Measurements from ENCODE around the gene ZFAND3.

The ZFAND3 gene

DNA sequence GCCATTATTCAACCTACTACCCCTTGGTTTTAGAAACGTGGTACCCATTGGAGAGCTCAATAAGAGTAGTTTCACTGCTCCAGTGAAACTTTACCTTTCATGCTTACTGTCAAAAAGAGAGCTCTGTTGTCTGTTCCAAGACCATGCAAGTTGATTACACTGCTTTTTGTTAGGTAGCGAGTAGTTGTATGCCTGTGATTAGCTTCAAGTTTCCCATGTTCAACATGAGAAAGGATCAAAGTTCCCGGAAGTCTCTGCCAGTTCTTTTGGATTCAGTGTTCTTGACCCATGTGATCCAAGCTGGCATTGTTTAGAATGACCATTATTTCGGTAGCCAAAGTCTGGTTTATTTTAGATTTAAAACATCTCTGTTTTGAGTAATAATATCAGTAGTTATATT, 107.1 kb downstream of the ZFAND3 start:
- TF ChIP-seq, protein P1, sequence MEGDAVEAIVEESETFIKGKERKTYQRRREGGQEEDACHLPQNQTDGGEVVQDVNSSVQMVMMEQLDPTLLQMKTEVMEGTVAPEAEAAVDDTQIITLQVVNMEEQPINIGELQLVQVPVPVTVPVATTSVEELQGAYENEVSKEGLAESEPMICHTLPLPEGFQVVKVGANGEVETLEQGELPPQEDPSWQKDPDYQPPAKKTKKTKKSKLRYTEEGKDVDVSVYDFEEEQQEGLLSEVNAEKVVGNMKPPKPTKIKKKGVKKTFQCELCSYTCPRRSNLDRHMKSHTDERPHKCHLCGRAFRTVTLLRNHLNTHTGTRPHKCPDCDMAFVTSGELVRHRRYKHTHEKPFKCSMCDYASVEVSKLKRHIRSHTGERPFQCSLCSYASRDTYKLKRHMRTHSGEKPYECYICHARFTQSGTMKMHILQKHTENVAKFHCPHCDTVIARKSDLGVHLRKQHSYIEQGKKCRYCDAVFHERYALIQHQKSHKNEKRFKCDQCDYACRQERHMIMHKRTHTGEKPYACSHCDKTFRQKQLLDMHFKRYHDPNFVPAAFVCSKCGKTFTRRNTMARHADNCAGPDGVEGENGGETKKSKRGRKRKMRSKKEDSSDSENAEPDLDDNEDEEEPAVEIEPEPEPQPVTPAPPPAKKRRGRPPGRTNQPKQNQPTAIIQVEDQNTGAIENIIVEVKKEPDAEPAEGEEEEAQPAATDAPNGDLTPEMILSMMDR (conservative IDR thresholded peaks at IDR 0.05; ENCODE audit: low read length), result no peak
- no peak overlapping the region for H3K4me3 ChIP-seq (ENCODE audit: low read length)
- no peak for DNase-seq (ENCODE audit: low read depth)

DNA sequence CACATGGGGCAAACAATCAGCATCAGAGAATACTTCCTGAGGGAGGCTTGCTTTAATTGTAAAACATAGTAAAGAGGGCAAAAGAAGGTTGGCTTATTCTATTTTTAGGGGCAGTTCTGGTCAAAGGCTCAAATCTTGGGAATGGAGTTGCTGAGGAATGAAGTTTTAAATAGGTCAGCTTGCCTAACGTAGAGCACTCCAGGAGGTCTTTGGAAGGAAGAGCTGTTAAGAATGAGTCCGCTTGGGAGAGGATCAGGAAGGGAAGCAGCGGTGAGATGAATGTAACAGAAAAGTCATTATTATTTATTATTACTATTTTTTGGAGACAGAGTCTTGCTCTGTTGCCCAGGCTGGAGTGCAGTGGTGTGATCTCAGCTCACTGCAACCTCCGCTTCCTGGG, 108.7 kb downstream of the ZFAND3 start:
- H3K4me3 ChIP-seq (ENCODE audit: low read length), result no peak overlapping the region
- TF ChIP-seq, protein P1 (conservative IDR thresholded peaks at IDR 0.05; ENCODE audit: low read length), result no peak
- DNase-seq (ENCODE audit: low read depth), result no peak

GRCh38 chr6:37930288-37930971, 110.9 kb downstream of the ZFAND3 start:
- no peak for DNase-seq (ENCODE audit: low read depth)
- no peak overlapping the region for H3K4me3 ChIP-seq (ENCODE audit: low read length)
- TF ChIP-seq, protein P1 (conservative IDR thresholded peaks at IDR 0.05; ENCODE audit: low read length), result no peak

DNA sequence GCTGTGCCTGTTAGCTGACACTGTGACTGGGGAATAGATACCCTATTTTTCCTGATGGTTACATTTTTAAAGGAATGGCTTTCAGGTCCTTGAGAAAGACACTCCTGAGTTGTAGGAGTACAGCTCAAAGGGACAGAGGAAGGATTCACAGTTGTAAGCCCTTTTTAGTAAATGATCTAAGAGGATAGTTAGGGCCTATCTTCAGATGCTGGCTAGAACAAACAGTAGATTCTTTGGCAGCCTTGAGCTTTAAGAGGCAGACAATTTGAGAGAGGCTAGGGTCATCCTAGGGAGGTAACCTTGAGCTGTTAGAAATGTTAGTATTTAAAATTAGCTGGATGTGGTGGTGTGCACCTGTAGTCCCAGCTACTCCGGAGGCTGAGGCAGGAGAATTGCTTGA, 111.5 kb downstream of the ZFAND3 start:
- H3K4me3 ChIP-seq (ENCODE audit: low read length), result no peak overlapping the region
- TF ChIP-seq, protein P1 (conservative IDR thresholded peaks at IDR 0.05; ENCODE audit: low read length), result no peak

DNA sequence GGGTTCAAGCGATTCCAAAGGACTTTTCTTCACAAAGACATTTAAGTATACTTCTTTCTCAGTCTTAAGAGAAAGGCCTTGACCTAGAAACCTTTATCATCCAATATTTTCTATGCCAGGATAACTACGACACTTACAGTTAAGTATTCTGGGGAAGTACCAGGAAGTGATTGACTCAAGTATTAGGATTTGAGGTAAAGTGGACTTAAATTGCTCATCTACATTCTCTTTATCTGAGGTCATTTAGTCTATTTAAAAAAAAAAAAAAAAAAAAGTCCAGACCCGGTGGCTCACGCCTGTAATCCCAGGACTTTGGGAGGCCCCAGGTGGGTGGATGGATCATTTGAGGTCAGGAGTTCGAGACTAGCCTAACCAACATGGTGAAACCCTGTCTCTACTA, 114.7 kb downstream of the ZFAND3 start:
- no peak overlapping the region for H3K4me3 ChIP-seq (ENCODE audit: low read length)
- no peak for DNase-seq (ENCODE audit: low read depth)
- TF ChIP-seq, protein P1 (conservative IDR thresholded peaks at IDR 0.05; ENCODE audit: low read length), result no peak

More for the DNA sequence above, 111.5 kb downstream of the ZFAND3 start:
- DNase-seq (ENCODE audit: low read depth), result no peak

GRCh38 chr6:37936150-37936549, 116.6 kb downstream of the ZFAND3 start:
- H3K4me3 ChIP-seq (ENCODE audit: low read length), result no peak overlapping the region
- TF ChIP-seq, protein P1 (conservative IDR thresholded peaks at IDR 0.05; ENCODE audit: low read length), result no peak
- DNase-seq (ENCODE audit: low read depth), result no peak

GRCh38 chr6:37936906-37937305, 117.4 kb downstream of the ZFAND3 start:
- H3K4me3 ChIP-seq (ENCODE audit: low read length), result no peak overlapping the region
- no peak for DNase-seq (ENCODE audit: low read depth)
- TF ChIP-seq, protein P1 (conservative IDR thresholded peaks at IDR 0.05; ENCODE audit: low read length), result no peak
